H9 (cell line): Measurements from ENCODE around the gene PRAMEF17. TPM values are rescaled to one million over a fixed set of nuclear protein-coding genes. Genes with fewer than 3 reads are reported as not detected.

Experiments
- total RNA-seq: library from RNA; stranded (reverse); gene quantifications from 2 replicates; pipeline ENCODE4 v1.2.1, GENCODE V29; 2021

Gene PRAMEF17
- total RNA-seq, 1 experiment from 2014 or later = not detected

Other genes starting within 250 kb of the PRAMEF17 start
- gene PRAMEF26, start 233.6 kb upstream of the PRAMEF17 start, total RNA-seq = not detected in 2 replicates
- gene HNRNPCL4, start 224.0 kb upstream of the PRAMEF17 start, total RNA-seq = not detected in 2 replicates
- gene PRAMEF9, start 217.8 kb upstream of the PRAMEF17 start, total RNA-seq = not detected in 2 replicates
- gene PRAMEF13, start 188.2 kb upstream of the PRAMEF17 start, total RNA-seq = not detected in 2 replicates
- gene PRAMEF18, start 163.5 kb upstream of the PRAMEF17 start, total RNA-seq = not detected in 2 replicates
- gene PRAMEF5, start 135.4 kb upstream of the PRAMEF17 start, total RNA-seq = not detected in 2 replicates
- gene PRAMEF8, start 104.5 kb upstream of the PRAMEF17 start, total RNA-seq = not detected in 2 replicates
- gene PRAMEF33, start 86.1 kb upstream of the PRAMEF17 start, total RNA-seq = not detected in 2 replicates
- not detected in 2 replicates for gene PRAMEF15, start 74.1 kb upstream of the PRAMEF17 start, total RNA-seq
- gene PRAMEF14, start 42.5 kb upstream of the PRAMEF17 start, total RNA-seq = not detected in 2 replicates
- not detected in 2 replicates for gene PRAMEF19, start 17.7 kb upstream of the PRAMEF17 start, total RNA-seq
- gene PRAMEF20, start 20.8 kb downstream of the PRAMEF17 start, total RNA-seq = not detected in 2 replicates
- 0.72 and 0.86 TPM in 2 replicates for gene LRRC38, start 124.4 kb downstream of the PRAMEF17 start, total RNA-seq
- gene PDPN, start 194.2 kb downstream of the PRAMEF17 start, total RNA-seq = 199 and 205 TPM in 2 replicates